Loucy (cell line): Measurements from ENCODE around the gene ZSCAN25.

Experiments used
- H2AFZ ChIP-seq: fragments of 200-600 bp; sonication (generic); 2 replicates; pipeline ENCODE4 v1.6.0; 2016; ENCODE audit warnings: antibody characterized with exemption, mild to moderate bottlenecking, low read length, moderate library complexity
- H3F3A ChIP-seq: fragments of 200-600 bp; 2 replicates; pipeline ENCODE4 v1.6.0; 2016; ENCODE audit warnings: antibody characterized with exemption, low read depth, mild to moderate bottlenecking
- H3K27me3 ChIP-seq: fragments of 200-600 bp; sonication (generic); 2 replicates; pipeline ENCODE4 v1.6.1; 2014; ENCODE audit warnings: low read length, mild to moderate bottlenecking; ENCODE audit not compliant: insufficient read depth, poor library complexity, severe bottlenecking
- H3K36me3 ChIP-seq: fragments of 200-600 bp; sonication (generic); 2 replicates; pipeline ENCODE4 v1.6.1; 2016; ENCODE audit warnings: low read length; ENCODE audit not compliant: insufficient read depth
- H3K4me1 ChIP-seq: fragments of 200-600 bp; sonication (generic); 2 replicates; pipeline ENCODE4 v1.5.1; 2014; ENCODE audit warnings: low read length, mild to moderate bottlenecking; ENCODE audit not compliant: insufficient read depth, poor library complexity, severe bottlenecking
- H3K4me2 ChIP-seq: fragments of 200-600 bp; sonication (generic); 2 replicates; pipeline ENCODE4 v1.6.0; 2014; ENCODE audit warnings: antibody characterized with exemption, low read length, low read depth, mild to moderate bottlenecking; ENCODE audit not compliant: poor library complexity, severe bottlenecking
- H3K4me3 ChIP-seq: fragments of 200-600 bp; sonication (generic); 2 replicates; pipeline ENCODE4 v1.5.1; 2014; ENCODE audit warnings: low read length, mild to moderate bottlenecking, mixed read lengths; ENCODE audit not compliant: poor library complexity, severe bottlenecking
- H3K79me2 ChIP-seq: fragments of 200-600 bp; sonication (generic); 2 replicates; pipeline ENCODE4 v1.6.1; 2014; ENCODE audit warnings: low read length; ENCODE audit not compliant: insufficient read depth
- H3K9ac ChIP-seq: fragments of 200-600 bp; sonication (generic); 2 replicates; pipeline ENCODE4 v1.6.0; 2014; ENCODE audit warnings: mild to moderate bottlenecking, low read depth, low read length, moderate library complexity; ENCODE audit not compliant: poor library complexity, severe bottlenecking
- H3K9me2 ChIP-seq: fragments of 200-600 bp; sonication (generic); replicated peaks from 2 replicates; pipeline ENCODE4 v1.6.1; 2016; ENCODE audit warnings: low read depth, low read length, mixed read lengths
- H3K9me3 ChIP-seq: fragments of 200-600 bp; sonication (generic); 2 replicates; pipeline ENCODE4 v1.6.1; 2014; ENCODE audit warnings: mild to moderate bottlenecking, antibody characterized with exemption, low read length, low read depth; ENCODE audit not compliant: insufficient read depth
- H4K20me1 ChIP-seq: fragments of 200-600 bp; sonication (generic); 2 replicates; pipeline ENCODE4 v1.6.0; 2014; ENCODE audit warnings: antibody characterized with exemption, low read length, mild to moderate bottlenecking; ENCODE audit not compliant: insufficient read depth, poor library complexity, severe bottlenecking
- EZH2phosphoT487 ChIP-seq: fragments of 200-600 bp; IDR thresholded peaks from 2 replicates; pipeline ENCODE4 v1.6.1; 2018; ENCODE audit warnings: antibody characterized with exemption, mild to moderate bottlenecking, moderate library complexity, borderline replicate concordance
- TF ChIP-seq, protein P1 (sequence below): fragments of 200-600 bp; sonication (generic); conservative IDR thresholded peaks from 2 replicates; pipeline ENCODE4 v1.5.1; 2014; ENCODE audit warnings: mild to moderate bottlenecking, antibody characterized with exemption, low read length

Gene ZSCAN25

DNA sequence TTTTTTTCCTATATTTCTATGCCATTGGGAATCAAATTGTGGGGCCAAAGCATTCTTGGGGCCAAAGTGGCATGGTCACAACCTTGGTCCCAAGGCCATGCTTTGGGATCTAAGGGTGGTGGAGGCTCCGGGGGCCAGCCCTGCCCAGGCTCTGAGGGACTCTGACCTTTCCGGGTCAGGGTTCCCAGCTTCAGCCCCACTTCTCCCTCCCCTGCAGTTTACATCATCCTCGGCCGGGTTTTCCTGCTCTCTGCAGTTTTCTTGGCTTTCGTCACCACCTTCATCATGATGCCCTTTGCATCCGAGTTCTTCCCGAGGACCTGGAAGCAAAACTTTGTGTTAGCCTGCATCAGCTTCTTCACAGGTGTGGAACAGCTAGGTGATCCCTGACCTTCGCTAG lies 10.2 kb upstream of the ZSCAN25 start:
- no peak overlapping the region for H3K9ac ChIP-seq
- H4K20me1 ChIP-seq: no peaks in the 10 kb centered on the region
- no peaks in the 10 kb centered on the region for H3K36me3 ChIP-seq
- H3K27me3 ChIP-seq: no peaks in the 10 kb centered on the region
- no peaks in the 10 kb centered on the region for H3K4me1 ChIP-seq
- no peaks in the 10 kb centered on the region for H3K9me2 ChIP-seq
- H3K9me3 ChIP-seq: no peaks in the 10 kb centered on the region
- H3F3A ChIP-seq: no peaks in the 10 kb centered on the region
- TF ChIP-seq, protein P1, sequence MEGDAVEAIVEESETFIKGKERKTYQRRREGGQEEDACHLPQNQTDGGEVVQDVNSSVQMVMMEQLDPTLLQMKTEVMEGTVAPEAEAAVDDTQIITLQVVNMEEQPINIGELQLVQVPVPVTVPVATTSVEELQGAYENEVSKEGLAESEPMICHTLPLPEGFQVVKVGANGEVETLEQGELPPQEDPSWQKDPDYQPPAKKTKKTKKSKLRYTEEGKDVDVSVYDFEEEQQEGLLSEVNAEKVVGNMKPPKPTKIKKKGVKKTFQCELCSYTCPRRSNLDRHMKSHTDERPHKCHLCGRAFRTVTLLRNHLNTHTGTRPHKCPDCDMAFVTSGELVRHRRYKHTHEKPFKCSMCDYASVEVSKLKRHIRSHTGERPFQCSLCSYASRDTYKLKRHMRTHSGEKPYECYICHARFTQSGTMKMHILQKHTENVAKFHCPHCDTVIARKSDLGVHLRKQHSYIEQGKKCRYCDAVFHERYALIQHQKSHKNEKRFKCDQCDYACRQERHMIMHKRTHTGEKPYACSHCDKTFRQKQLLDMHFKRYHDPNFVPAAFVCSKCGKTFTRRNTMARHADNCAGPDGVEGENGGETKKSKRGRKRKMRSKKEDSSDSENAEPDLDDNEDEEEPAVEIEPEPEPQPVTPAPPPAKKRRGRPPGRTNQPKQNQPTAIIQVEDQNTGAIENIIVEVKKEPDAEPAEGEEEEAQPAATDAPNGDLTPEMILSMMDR: no peak
- no peak for TF ChIP-seq EZH2phosphoT487
- no peak overlapping the region for H2AFZ ChIP-seq
- H3K4me3 ChIP-seq: no peak overlapping the region
- no peak overlapping the region for H3K4me2 ChIP-seq
- H3K79me2 ChIP-seq: no peaks in the 10 kb centered on the region

GRCh38 chr7:99607548-99607947 lies 9.2 kb upstream of the ZSCAN25 start:
- Histone ChIP-seq H3K4me3 (no peak overlapping the region), H3K4me2 (no peak overlapping the region), H3F3A (no peaks in the 10 kb centered on the region), H3K9ac (no peak overlapping the region), H3K9me2 (no peaks in the 10 kb centered on the region), H3K79me2 (no peaks in the 10 kb centered on the region), H3K36me3 (no peaks in the 10 kb centered on the region), H3K27me3 (no peaks in the 10 kb centered on the region), H4K20me1 (no peaks in the 10 kb centered on the region), H3K9me3 (no peaks in the 10 kb centered on the region), H3K4me1 (no peaks in the 10 kb centered on the region), H2AFZ (no peak overlapping the region)
- TF ChIP-seq, protein P1: no peak

DNA sequence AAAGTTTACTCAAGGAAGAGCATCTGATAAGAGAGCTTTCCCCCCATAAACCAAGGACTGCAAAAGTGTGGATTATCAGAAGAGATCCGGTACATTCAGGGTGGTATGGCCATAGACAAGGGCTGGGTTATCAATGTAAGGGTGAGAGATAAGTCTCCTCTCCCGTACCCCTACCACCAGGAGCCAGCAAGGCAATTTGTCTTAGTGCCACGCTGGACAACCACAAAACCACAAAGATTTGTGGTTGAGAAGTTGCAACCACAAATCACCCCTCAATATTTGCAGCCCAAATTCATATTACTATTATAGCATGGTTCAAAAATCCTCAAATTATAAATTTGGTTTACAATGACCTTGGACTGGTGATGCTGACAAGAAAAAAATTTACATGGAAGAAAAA lies 2.3 kb upstream of the ZSCAN25 start:
- Histone ChIP-seq H4K20me1 (peaks cover 12% of the 10 kb centered on the region), H3K27me3 (no peaks in the 10 kb centered on the region), H3K9me3 (no peaks in the 10 kb centered on the region), H3K9me2 (no peaks in the 10 kb centered on the region), H3K4me2 (no peak overlapping the region), H3K4me1 (peaks cover 23% of the 10 kb centered on the region), H2AFZ (no peak overlapping the region), H3K9ac (no peak overlapping the region), H3F3A (no peaks in the 10 kb centered on the region), H3K79me2 (peaks cover 28% of the 10 kb centered on the region), H3K36me3 (peaks cover 12% of the 10 kb centered on the region; the same call in 1 of the 2 replicates), H3K4me3 (no peak overlapping the region)
- TF ChIP-seq, protein P1: no peak
- TF ChIP-seq EZH2phosphoT487: no peak
